GM19193 (cell line): ENCODE results near the gene ZNF649.

Source experiments
- POLR2A ChIP-seq: IDR thresholded peaks from 4 replicates; pipeline ENCODE4 v1.6.1; 2011; ENCODE audit not compliant: insufficient read depth, insufficient read length; ENCODE audit errors: extremely low read depth

ZNF649 gene

GRCh38 chr19:51904331-51905165 lies at the start of gene ZNF649:
TSS of gene ZNF649 (minus strand) at chr19:51905017. CDS start at chr19:51900107, 4,910 bp downstream.
- TF ChIP-seq POLR2A, result peak; percentile 55

- TF ChIP-seq POLR2A, result no peak
These were observed 44.2 kb upstream of the ZNF649 start for GRCh38 chr19:51948975-51949374.

GRCh38 chr19:51946602-51947001 lies 41.8 kb upstream of the ZNF649 start:
- TF ChIP-seq POLR2A, result no peak

- TF ChIP-seq POLR2A, result no peak
These were observed 40.2 kb upstream of the ZNF649 start for GRCh38 chr19:51944798-51945552.

GRCh38 chr19:51938936-51939335 lies 34.1 kb upstream of the ZNF649 start:
- TF ChIP-seq POLR2A, result no peak

- no peak for TF ChIP-seq POLR2A
These were observed 27.1 kb upstream of the ZNF649 start for GRCh38 chr19:51931921-51932320.

GRCh38 chr19:51927859-51928258 lies 23.0 kb upstream of the ZNF649 start:
- TF ChIP-seq POLR2A, result no peak

- TF ChIP-seq POLR2A, result peak; percentile 59
These were observed 22.2 kb upstream of the ZNF649 start, which contains the start of gene ZNF613 for GRCh38 chr19:51926784-51927741. TSS of gene ZNF613 (plus strand) at chr19:51927472. CDS start at chr19:51936221, 8,749 bp downstream.

GRCh38 chr19:51926426-51926783 lies 21.6 kb upstream of the ZNF649 start:
- TF ChIP-seq POLR2A, result no peak

- TF ChIP-seq POLR2A, result no peak
These were observed 17.1 kb upstream of the ZNF649 start for GRCh38 chr19:51921949-51922348.

- TF ChIP-seq POLR2A, result no peak
These were observed 14.8 kb upstream of the ZNF649 start for GRCh38 chr19:51919606-51920005.

- no peak for TF ChIP-seq POLR2A
These were observed 11.3 kb upstream of the ZNF649 start for GRCh38 chr19:51916167-51916566.

- no peak for TF ChIP-seq POLR2A
These were observed 10.6 kb upstream of the ZNF649 start for GRCh38 chr19:51915324-51915867.

- TF ChIP-seq POLR2A, result no peak
These were observed 389 bp upstream of the ZNF649 start for GRCh38 chr19:51905206-51905605.
